Measurements from ENCODE around the gene LMBR1L.

Gene LMBR1L

DNA sequence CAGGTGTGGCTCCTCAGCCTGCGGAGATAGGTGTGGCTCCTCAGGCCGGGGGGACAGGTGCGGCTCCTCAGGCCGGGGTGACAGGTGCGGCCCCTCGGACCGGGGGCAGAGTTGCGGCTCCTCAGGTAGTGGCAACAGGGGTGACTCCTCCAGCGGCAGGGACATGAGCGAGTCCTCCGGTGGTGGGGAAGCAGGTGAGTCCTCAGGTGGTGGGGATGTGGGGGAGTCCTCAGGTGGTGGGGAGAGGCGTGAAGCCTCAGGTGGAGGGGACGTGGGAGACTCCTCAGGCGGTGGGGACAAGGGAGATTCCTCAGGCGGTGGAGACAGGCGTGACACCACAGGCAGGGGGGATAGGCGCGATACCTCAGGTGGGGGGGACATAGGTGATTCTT, 59.3 kb downstream of the LMBR1L start:
- no peak for DNase-seq

DNA sequence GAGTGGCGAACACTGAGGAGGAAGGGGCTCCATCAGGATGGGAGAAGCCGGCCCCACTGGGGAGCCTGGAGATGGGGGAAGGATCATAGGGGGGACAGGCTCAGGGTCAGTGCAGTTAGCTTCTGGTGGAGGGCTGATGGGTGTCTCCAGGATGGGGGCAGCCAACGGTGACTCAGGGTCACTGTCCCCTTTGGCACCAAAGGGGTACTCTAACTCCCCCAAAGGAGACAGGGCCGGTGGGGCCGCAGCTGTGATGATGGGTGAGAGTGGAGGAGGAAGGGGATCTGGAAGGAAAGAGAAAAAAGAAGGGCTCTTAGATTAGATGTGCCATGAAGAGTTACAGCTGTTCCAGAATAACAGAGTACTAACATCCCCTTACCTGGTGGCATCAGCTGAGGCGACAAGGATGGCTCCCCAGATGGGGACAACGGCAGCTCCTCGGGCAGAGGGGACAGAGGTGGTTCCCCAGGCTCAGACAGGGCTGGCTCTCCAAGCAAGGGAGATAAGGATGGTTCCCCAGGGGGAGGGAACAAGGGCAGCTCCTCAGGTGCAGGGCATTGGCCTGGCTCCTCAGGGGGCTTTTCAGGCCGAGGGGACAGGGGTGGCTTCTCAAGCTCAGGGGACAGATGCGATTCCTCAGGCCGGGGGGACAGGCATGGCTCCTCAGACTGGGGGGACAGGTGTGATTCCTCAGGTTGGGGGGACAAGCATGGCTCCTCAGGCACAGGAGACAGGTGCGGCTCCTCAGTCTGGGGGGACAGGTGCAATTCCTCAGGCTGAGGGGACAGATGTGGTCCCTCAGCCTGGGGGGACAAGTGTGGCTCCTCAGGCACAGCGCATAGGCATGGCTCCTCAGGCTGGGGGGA, 59.9 kb downstream of the LMBR1L start:
- no peak for DNase-seq

DNA sequence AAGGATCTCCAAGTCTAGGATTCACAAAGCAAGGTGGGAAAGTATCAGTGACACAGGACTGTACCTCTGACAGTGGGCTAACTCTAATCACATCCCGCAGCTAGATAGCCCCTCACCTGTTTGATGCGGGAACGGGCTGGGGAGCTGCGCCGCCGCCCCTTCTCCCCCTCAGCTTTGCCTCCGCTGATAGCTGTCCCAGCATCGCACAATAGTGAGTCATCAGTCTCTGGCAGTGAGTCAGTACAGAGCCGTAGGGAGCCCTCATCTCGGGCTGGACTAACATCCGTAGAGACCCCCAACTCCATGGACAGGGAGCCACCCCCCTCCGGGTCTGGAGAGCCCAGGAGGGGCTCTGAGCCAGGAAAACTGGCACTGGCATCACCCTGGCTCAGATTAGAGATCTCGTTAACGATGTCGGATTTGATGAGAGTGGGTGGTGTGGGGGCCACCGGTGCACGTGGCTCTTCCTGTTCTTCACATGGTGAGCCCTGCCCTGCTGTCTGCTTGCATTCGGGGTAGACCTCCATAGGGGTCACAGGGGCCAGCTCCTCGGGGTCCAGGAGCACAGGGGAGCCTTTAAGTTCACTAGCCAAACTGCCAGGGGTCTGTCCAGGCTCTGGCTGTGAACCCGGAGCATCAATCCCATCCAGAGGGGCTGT, 61.0 kb downstream of the LMBR1L start:
- DNase-seq, result no peak

GRCh38 chr12:49048953-49049352, 61.7 kb downstream of the LMBR1L start:
- DNase-seq, result no peak
